ENCODE results near the gene CAMSAP1.

Gene CAMSAP1

GRCh38 chr9:135796784-135797485, 110.4 kb downstream of the CAMSAP1 start:
- TF ChIP-seq CTCF (IDR thresholded peaks at IDR 0.05; ENCODE audit: low read depth, low read length, missing control alignments) = no peak
- no peak overlapping the region for H3K4me3 ChIP-seq (ENCODE audit: low read depth, low read length)
- in situ Hi-C loops (cut with HindIII; ENCODE audit: low sequenced_read_pairs) = no loop called here
- no peak for DNase-seq (ENCODE audit: low read depth)

- TF ChIP-seq CTCF (IDR thresholded peaks at IDR 0.05; ENCODE audit: low read depth, low read length, missing control alignments) = no peak
- no peak overlapping the region for H3K4me3 ChIP-seq (ENCODE audit: low read depth, low read length)
- in situ Hi-C loops (cut with HindIII; ENCODE audit: low sequenced_read_pairs) = no loop called here
- no peak for DNase-seq (ENCODE audit: low read depth)
Observed at GRCh38 chr9:135795391-135795790, 112.0 kb downstream of the CAMSAP1 start.

- no peak for DNase-seq (ENCODE audit: low read depth)
- no peak for TF ChIP-seq CTCF (IDR thresholded peaks at IDR 0.05; ENCODE audit: low read depth, low read length, missing control alignments)
- H3K4me3 ChIP-seq (ENCODE audit: low read depth, low read length) = no peak overlapping the region
- in situ Hi-C loops (cut with HindIII; ENCODE audit: low sequenced_read_pairs) = no loop called here
Observed at GRCh38 chr9:135794361-135794885, 112.9 kb downstream of the CAMSAP1 start.

- no peak overlapping the region for H3K4me3 ChIP-seq (ENCODE audit: low read depth, low read length)
- DNase-seq (ENCODE audit: low read depth) = no peak
- in situ Hi-C loops (cut with HindIII; ENCODE audit: low sequenced_read_pairs) = no loop called here
Observed at GRCh38 chr9:135794057-135794335, 113.3 kb downstream of the CAMSAP1 start.

GRCh38 chr9:135793221-135794056, 113.9 kb downstream of the CAMSAP1 start:
- DNase-seq (ENCODE audit: low read depth) = no peak
- no peak overlapping the region for H3K4me3 ChIP-seq (ENCODE audit: low read depth, low read length)
- in situ Hi-C loops (cut with HindIII; ENCODE audit: low sequenced_read_pairs) = no loop called here
- no peak for TF ChIP-seq CTCF (IDR thresholded peaks at IDR 0.05; ENCODE audit: low read depth, low read length, missing control alignments)

More at GRCh38 chr9:135794057-135794335, 113.3 kb downstream of the CAMSAP1 start:
- TF ChIP-seq CTCF (IDR thresholded peaks at IDR 0.05; ENCODE audit: low read depth, low read length, missing control alignments) = no peak

GRCh38 chr9:135792268-135793128, 114.8 kb downstream of the CAMSAP1 start:
- in situ Hi-C loops (cut with HindIII; ENCODE audit: low sequenced_read_pairs) = no loop called here
- TF ChIP-seq CTCF (IDR thresholded peaks at IDR 0.05; ENCODE audit: low read depth, low read length, missing control alignments) = no peak
- DNase-seq (ENCODE audit: low read depth) = no peak
- no peak overlapping the region for H3K4me3 ChIP-seq (ENCODE audit: low read depth, low read length)

All from astrocyte of the cerebellum (primary cell).